MG63 (cell line): Measurements from ENCODE around the gene ABCC9. TPM values are rescaled to one million over a fixed set of nuclear protein-coding genes. Genes with fewer than 3 reads are reported as not detected.
"Not testable (repeated sequence)": the region's sequence is repeated elsewhere in the genome, so short reads cannot be mapped to it uniquely, and the experiment has no call there.

ENCODE experiments used
- DNase-seq: peaks from one replicate; pipeline ENCODE4 v3.0.0-alpha.2; 2020
- H3K27me3 ChIP-seq: fragments of 250-450 bp; sonication (Bioruptor Pico); 2 replicates; pipeline ENCODE4 v1.5.1; 2020; ENCODE audit warnings: mild to moderate bottlenecking, moderate library complexity
- H3K36me3 ChIP-seq: fragments of 250-450 bp; sonication (Bioruptor Pico); 2 replicates; pipeline ENCODE4 v1.5.1; 2020; ENCODE audit warnings: mild to moderate bottlenecking, moderate library complexity
- H3K4me3 ChIP-seq: fragments of 250-450 bp; sonication (Bioruptor Pico); 2 replicates; pipeline ENCODE4 v1.5.1; 2020; ENCODE audit warnings: mild to moderate bottlenecking, moderate library complexity
- H3K9me3 ChIP-seq: fragments of 250-450 bp; sonication (Bioruptor Pico); 2 replicates; pipeline ENCODE4 v1.5.1; 2020; ENCODE audit warnings: mild to moderate bottlenecking, moderate library complexity
- total RNA-seq: library from RNA; depleted of rRNA; stranded (reverse); fragments of >200 nt; shearing (Covaris generic); gene quantifications from 2 replicates; pipeline ENCODE4 v1.2.3, GENCODE V29; 2014; ENCODE audit warnings: low replicate concordance

Gene ABCC9
- total RNA-seq, 1 experiment from 2014 or later: not detected

DNA sequence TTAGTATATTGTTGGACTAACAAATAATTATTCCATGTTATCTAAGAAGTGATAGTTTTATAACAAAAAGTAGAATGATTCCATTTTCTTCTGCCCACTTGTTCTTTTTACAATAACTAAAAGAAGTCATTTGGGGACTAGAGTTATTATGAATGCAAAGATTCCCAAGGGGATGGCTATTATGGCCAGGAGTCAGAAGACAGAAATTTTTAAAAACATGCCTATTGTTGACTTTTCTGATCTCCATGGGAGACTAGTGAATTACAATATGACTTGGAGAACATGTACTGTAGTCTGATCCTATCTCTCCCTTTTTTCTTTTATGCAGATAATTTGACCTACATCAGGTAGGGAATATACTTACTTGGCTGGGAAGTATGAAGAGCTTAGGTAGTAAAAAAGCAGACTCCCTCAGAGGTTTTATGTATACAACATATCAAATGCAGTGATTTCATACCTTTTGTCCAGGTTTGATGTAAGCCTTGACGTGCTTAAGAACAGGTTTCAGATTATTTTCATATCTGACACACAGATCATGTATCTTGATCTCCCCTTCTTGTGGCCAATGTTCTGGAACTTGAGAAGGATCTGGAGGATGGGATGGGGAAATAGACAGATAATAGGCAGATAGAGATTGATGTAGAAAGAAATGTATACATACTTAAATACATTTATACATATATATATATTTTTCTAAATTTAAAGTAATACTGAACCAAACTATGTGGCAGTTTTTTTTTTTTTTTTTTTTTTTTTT is 125.7 kb downstream of the ABCC9 start:
- DNase-seq: no peak
- no peaks in the 10 kb centered on the region for H3K9me3 ChIP-seq

DNA sequence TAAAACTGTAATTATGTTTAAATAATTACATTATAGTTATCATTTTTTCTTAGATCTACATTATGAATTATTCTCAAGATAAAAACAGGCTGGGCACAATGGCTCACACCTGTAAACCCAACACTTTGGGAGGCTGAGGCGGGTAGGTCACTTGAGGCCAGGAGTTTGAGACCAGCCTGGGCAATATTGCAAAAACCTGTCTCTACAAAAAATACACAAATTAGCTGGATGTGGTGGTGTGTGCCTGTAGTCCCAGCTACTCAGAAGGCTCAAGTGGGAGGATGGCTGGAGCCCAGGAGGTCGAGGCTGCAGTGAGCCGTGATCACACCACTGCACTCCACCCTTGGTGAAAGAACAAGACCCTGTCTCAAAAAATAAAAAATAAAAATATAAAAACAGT is 126.4 kb downstream of the ABCC9 start:
- DNase-seq: no peak
- Histone ChIP-seq H3K4me3 (no peak overlapping the region), H3K36me3 (no peaks in the 10 kb centered on the region), H3K9me3 (no peaks in the 10 kb centered on the region), H3K27me3 (no peaks in the 10 kb centered on the region; the same call in none of the 2 replicates)

More for the DNA sequence above, 125.7 kb downstream of the ABCC9 start:
- Histone ChIP-seq H3K36me3 (no peaks in the 10 kb centered on the region), H3K4me3 (no peak overlapping the region), H3K27me3 (no peaks in the 10 kb centered on the region; the same call in none of the 2 replicates)

DNA sequence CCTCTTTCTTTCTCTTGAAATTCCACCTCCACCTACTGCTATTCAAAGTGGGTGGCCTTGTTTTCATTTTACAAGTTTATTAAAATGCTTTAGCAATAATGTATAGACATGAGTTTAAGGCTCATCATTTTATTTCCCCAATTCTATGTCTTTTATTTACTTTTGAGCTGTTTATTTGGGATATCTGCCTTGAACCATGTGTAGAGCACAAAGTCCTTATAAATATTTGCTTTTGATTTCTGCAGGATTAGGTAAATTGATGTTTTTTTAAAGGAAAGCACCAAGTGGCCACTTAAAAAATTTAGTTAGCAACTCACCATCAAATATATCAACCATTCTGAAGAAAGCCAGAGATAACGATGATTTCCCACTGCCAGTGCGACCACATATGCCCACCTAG is 126.9 kb downstream of the ABCC9 start:
- Histone ChIP-seq H3K27me3 (no peaks in the 10 kb centered on the region; the same call in 1 of the 2 replicates), H3K36me3 (no peaks in the 10 kb centered on the region), H3K4me3 (no peak overlapping the region), H3K9me3 (no peaks in the 10 kb centered on the region)
- DNase-seq: no peak

DNA sequence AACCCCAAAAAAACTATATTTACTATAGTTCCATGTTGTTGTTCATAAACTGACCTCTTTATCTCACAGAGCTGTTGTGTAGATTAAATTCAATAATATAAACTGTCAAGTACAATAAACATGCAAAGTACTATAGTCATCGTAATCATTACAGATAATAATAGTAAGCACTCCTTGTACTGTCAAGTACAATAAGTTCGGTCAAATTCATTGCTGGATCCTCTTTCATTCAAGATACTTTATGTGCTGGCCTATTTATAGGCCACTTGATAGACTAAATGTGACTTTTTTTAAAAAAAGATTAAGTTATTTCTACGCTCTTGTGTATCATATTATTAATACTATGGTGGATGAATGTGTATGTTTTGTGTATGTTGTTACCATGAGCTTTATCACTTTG is 127.5 kb downstream of the ABCC9 start:
- DNase-seq: no peak
- Histone ChIP-seq H3K27me3 (no peaks in the 10 kb centered on the region; the same call in 1 of the 2 replicates), H3K4me3 (no peak overlapping the region), H3K9me3 (no peaks in the 10 kb centered on the region), H3K36me3 (no peaks in the 10 kb centered on the region)

DNA sequence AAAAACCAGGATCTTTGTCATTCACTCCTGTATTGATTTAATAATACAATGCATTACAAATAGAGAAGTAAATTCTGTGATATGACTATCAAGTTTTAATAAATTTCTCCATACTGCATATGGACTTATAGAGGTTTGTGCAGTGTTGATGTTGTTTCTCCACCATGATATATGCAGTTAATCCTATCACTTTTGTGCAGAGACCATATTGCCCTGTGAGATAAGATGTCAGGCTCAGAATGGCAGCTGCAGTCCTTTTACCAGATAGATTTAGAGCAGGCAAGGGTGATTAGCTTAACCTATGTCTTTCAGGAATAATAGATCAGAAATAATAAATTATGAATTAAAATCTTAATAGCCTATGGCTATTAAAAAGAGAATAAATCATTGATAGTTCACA is 128.1 kb downstream of the ABCC9 start:
- Histone ChIP-seq H3K36me3 (no peaks in the 10 kb centered on the region), H3K27me3 (no peaks in the 10 kb centered on the region), H3K9me3 (no peaks in the 10 kb centered on the region), H3K4me3 (no peak overlapping the region)
- DNase-seq: no peak

DNA sequence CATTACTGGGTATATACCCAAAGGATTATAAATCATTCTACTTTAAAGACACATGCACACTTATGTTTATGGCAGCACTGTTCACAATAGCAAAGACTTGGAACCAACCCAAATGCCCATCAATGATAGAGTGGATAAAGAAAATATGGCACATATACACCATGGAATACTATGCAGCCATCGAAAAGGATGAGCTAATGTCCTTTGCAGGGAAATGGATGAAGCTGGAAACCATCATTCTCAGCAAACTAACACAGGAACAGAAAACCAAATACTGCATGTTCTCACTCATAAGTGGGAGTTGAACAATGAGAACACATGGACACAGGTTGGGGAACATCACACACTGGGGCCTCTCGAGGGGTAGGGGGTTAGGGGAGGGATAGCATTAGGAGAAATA is 128.9 kb downstream of the ABCC9 start:
- H3K9me3 ChIP-seq, H3K4me3 ChIP-seq, H3K36me3 ChIP-seq, DNase-seq, H3K27me3 ChIP-seq: not testable (repeated sequence)

DNA sequence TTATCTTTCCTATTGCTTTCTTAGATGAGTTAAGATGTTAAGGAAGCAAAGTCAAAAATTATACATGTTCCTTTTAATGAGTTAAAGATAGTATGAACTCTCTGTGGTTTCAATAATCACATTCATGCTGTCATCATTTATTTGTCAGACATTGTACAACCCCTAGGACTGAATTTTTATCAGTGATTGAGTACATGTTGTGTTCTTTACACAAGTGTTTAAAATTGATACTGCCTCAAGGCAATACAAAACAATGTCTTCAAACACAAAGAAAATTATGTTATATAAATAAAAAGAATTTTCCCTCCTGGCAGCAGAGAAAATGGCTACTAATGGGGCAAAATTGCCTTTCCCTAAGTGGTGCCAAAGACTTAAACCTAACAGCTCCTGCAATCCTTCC is 132.1 kb downstream of the ABCC9 start:
- DNase-seq: no peak
- H3K9me3 ChIP-seq: no peaks in the 10 kb centered on the region
- H3K4me3 ChIP-seq: no peak overlapping the region
- H3K27me3 ChIP-seq: no peaks in the 10 kb centered on the region
- H3K36me3 ChIP-seq: no peaks in the 10 kb centered on the region

DNA sequence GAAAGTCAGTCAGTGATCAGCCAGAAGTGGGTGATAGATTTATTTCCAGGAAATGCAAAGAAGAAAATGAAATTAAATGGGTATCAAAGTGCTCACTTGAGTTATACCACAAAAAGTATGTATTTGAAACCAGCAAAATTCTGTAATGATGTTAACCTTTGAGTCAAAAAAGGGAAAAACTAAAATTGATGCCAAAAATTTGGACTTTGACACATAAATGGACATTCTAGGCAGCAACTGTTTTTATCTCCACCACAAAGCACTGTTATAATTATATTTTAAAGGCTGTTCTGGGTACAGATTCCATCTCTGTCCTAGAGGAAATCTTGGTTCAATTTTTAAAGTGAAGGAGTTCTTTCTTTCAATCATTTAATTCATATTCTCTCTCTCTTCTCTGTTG is 135.0 kb downstream of the ABCC9 start:
- no peaks in the 10 kb centered on the region for H3K9me3 ChIP-seq
- H3K4me3 ChIP-seq: no peak overlapping the region
- H3K27me3 ChIP-seq: no peaks in the 10 kb centered on the region
- DNase-seq: no peak
- no peaks in the 10 kb centered on the region for H3K36me3 ChIP-seq

DNA sequence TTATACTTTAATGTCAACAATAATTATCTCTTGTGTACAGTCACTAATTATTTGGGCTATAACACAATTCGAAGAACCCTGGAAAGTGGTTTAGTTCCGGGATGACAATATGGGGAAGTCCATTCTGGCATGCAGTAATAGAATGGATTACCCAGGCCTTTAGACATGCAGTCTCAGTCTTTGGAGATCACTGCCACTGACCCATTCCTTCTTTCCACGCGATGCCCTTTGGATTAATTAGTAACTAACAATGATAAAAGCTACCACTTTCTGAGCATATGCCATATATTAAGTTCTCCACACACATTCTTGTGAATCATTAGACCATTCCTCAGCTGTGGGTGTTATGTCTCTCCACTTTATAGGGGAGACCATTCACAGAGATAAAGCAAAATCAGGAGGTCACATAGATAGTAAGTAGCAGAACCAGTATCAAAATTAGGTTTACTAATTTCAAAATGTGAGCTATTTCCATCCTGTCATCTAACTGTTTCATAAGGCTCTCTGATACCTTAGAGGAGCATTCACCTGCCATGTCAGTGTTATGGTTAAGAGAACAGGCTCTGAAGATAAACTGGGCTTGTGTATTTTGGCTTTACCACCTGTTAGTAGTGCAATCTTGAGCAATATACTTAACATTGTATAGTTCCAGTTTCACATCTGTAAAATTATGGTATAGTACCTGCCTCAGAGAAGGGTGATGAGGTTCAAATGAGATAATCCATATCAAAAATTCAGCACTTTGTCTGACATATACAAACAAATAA is 139.5 kb downstream of the ABCC9 start:
- no peaks in the 10 kb centered on the region for H3K9me3 ChIP-seq
- DNase-seq: no peak
- H3K36me3 ChIP-seq: no peaks in the 10 kb centered on the region
- no peak overlapping the region for H3K4me3 ChIP-seq
- no peaks in the 10 kb centered on the region for H3K27me3 ChIP-seq

DNA sequence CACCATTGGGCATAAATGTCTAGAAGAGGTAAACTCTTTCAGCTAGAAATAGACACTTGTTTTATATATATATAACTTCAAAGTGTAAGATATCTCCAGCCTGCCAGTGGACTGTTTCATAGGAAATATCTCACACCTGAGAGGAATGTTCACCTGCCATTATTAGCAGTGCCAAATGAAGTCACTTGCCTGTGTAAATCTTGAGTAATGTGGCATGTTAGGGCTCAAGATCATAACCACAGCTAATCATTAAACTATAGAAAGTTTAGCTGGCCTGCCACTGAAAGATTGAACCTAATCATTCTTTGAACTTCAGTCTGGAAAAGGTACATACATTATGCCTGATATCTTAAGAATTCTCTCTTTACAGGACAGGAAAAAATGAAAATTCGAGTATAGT is 141.2 kb downstream of the ABCC9 start:
- no peaks in the 10 kb centered on the region for H3K36me3 ChIP-seq
- DNase-seq: no peak
- H3K9me3 ChIP-seq: no peaks in the 10 kb centered on the region
- no peaks in the 10 kb centered on the region for H3K27me3 ChIP-seq
- H3K4me3 ChIP-seq: no peak overlapping the region

DNA sequence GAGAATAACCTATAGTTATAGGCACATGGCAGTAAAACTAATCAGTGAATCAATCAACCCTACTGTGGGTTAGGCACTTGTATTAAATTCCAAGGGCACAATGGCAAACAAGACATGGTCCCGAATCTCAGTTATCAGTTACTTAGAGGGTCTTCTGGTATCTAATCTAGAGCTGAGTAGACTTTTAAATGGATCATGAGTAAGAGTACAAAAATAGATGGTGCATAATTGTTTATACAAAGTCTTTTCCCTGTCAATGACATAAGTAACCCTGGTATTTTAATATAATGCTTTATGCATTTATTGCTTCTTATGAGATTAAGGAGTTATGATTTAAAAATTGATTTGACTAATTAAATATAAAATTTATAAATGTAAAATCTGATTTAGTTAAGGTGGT is 143.7 kb downstream of the ABCC9 start:
- no peaks in the 10 kb centered on the region for H3K27me3 ChIP-seq
- no peak for DNase-seq
- no peak overlapping the region for H3K4me3 ChIP-seq
- no peaks in the 10 kb centered on the region for H3K36me3 ChIP-seq
- H3K9me3 ChIP-seq: no peaks in the 10 kb centered on the region

DNA sequence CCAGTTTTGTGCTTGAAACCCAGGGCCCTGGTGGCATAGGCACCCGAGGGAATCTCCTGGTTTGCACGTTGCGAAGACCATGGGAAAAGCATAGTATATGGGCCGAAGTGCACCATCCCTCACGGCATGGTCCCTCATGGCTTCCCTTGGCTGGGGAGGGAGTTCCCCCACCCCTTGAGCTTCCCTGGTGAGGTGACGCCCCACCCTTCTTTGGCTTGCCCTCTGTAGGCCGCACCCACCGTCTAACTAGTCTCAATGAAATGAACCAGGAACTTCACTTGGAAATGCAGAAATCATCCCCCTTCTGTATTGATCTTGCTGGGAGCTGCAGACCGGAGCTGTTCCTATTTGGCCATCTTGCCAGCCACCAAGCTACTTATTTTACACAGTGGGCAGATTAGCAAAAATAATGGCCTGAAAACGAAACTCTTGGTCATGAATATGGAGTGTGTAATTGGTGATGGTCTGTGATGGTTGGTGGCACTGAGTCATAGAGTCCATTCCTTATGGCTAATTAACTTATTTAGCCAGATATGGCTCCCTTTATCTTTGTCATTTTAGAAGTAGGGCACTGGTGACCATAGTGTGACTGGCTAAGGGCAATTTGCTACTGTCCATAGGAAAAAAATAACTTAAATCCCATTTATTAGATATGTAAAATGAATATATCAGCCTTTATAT is 145.4 kb downstream of the ABCC9 start:
- no peak for DNase-seq
- H3K27me3 ChIP-seq: no peaks in the 10 kb centered on the region
- no peak overlapping the region for H3K4me3 ChIP-seq
- no peaks in the 10 kb centered on the region for H3K36me3 ChIP-seq
- no peaks in the 10 kb centered on the region for H3K9me3 ChIP-seq

DNA sequence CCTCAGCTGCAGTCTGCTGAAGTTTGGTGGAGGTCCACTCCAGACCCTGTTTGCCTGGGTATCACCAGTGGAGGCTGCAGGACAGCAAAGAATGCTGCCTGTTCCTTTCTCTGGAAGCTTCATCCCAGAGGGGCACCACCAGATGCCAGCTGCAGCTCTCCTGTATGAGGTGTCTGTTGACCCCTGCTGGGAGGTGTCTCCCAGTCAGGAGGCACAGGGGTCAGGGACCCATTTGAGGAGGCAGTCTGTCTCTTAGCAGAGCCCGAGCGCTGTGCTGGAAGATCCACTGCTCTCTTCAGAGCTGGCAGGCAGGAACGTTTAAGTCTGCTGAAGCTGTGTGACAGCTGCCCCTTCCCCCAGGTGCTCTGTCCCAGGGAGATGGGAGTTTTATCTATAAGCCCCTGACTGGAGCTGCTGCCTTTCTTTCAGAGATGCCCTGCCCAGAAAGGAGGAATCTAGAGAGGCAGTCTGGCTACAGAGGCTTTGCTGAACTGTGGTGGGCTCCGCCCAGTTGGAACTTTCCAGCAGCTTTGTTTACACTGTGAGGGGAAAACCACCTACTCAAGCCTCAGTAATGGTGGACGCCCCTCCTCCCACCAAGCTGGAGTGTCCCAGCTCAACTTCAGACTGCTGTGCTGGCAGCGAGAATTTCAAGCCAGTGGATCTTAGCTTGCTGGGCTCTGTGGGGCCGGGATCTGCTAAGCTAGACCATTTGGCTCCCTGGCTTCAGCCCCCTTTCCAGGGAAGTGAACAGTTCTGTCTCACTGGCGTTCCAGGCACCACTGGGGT is 146.2 kb downstream of the ABCC9 start:
- not testable (repeated sequence) for H3K9me3 ChIP-seq, H3K4me3 ChIP-seq, H3K36me3 ChIP-seq, H3K27me3 ChIP-seq, DNase-seq

DNA sequence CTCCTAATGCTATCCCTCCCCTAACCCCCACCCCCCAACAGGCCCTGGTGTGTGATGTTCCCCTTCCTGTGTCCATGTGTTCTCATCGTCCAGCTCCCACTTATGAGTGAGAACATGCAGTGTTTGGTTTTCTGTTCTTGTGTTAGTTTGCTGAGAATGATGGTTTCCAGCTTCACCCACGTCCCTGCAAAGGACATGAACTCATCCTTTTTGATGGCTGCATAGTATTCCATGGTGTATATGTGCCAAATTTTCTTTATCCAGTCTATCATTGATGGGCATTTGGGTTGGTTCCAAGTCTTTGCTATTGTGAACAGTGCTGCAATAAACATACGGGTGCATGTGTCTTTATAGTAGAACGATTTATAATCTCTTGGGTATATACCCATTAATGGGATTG is 151.5 kb downstream of the ABCC9 start:
- not testable (repeated sequence) for H3K27me3 ChIP-seq, H3K4me3 ChIP-seq, H3K9me3 ChIP-seq, DNase-seq, H3K36me3 ChIP-seq

DNA sequence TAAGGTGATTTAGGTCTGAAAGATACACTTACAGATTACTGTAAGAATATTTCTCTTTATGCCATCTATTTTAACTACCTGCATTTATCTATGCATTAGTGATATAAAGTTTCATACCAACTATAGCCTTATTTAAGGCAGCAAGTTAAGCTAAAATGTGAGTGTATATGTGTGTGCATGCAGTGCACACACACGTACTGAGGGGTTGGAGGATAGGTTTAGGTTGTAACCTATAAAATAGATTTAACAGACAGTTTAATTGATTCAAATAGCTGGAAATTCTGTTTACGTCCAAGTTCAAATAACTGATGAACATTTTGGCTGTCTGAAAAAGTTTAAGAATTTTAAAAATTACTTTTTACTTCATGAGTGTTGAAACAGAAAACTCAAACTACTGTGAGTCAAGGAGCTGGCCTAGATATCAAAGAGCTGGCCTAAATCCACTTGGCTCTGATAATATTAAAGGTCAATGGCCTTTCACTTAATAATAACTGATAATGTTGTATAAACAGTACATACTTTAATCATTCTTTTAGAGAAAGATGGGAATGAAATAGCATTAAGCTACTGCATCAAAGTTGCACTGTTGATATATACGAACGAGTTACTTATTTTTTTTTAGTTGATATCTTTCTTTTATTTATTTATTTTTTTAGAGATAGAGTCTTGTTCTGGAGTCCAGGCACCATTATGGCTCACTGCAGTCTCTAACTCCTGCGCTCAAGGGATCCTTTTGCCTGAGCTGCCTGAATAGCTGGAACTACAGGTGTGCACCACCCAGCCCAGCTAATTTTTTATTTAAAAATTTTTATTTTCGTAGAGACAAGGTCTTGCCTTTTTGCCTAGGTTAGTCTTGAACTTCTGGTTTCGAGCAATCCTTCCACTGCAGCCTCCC is 152.9 kb downstream of the ABCC9 start:
- Histone ChIP-seq H3K27me3 (peaks cover 2% of the 10 kb centered on the region; the same call in 1 of the 2 replicates), H3K9me3 (no peaks in the 10 kb centered on the region), H3K4me3 (no peak overlapping the region), H3K36me3 (no peaks in the 10 kb centered on the region)
- no peak for DNase-seq

DNA sequence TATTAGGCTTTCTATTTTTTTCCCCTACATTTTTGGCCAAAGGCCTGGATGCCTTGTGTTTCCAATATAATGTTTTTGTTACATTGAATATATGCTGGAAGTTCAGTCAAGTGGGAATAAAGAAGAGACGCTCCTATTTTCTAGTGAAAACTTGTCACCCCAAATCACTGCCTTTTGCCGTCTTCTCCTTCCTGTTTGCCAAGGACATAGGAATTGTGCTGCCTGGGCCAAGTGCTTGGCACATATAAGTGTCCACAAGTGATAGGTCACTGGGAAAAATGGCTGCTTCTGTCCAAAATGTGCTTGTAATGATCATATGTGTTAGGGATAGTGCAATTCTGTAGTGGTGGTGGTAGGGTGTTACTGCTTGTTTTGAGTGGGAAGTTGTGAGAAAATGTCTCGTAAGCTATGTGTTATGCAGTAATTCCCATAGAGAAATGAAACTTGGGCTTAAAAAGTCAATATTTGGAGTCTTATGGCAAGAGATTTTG is 155.1 kb downstream of the ABCC9 start:
- Histone ChIP-seq H3K9me3 (no peaks in the 10 kb centered on the region), H3K4me3 (no peak overlapping the region), H3K36me3 (no peaks in the 10 kb centered on the region), H3K27me3 (peaks cover 2% of the 10 kb centered on the region; the same call in 1 of the 2 replicates)
- DNase-seq: no peak
